GM21367 (cell line): ENCODE results near the gene PASK.
"Not testable (repeated sequence)": the region's sequence is repeated elsewhere in the genome, so short reads cannot be mapped to it uniquely, and the experiment has no call there.

Experiments used
- ATAC-seq: cut with Tn5 transposase; IDR thresholded peaks from one replicate; pipeline ENCODE4 v1.9.1; 2021; ENCODE audit not compliant: unreplicated experiment

PASK gene

DNA sequence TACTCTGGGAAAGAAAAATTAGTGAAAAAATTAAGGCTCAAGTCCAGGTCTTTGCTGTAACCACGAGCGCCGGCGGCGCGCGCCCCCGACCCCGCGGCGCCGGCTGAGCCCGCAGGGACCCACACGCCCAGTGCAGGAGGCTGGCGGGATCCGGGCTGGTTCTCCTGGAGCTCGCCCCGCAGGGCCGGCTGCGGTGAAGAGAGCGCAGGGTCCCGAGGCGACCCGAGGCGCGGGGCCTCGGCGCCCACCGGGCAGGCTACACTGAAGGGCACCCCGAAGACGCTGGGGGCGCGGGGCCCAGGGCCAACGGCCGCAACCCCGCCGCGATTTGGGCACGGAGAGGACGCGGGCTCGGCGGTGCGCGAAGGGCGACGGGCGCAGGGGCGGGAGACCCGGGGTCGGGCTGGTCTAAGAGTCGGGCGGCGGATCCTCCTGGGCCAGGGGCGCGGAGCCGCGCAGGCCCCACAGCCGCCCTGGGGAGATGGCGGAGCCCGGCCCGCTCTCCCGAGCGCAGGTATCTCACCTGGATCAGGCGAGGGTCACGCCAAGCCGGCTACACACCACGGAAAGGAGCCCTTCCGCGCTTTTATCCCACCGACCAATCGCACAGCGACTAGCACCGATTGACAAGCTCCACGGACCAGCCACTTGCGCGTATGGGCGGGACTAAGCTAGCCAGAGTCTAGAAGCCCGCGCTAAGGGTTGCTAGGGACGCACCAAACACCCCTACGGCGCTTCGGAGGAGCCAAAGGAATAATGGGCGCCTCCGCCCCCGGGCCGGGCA, at the start of gene PASK:
Gene PASK, minus strand, starts transcription at position 582 of the 784 bp plus-strand sequence. CDS start 6,440 bp downstream, outside the sequence.
- peak; percentile 76 for ATAC-seq

DNA sequence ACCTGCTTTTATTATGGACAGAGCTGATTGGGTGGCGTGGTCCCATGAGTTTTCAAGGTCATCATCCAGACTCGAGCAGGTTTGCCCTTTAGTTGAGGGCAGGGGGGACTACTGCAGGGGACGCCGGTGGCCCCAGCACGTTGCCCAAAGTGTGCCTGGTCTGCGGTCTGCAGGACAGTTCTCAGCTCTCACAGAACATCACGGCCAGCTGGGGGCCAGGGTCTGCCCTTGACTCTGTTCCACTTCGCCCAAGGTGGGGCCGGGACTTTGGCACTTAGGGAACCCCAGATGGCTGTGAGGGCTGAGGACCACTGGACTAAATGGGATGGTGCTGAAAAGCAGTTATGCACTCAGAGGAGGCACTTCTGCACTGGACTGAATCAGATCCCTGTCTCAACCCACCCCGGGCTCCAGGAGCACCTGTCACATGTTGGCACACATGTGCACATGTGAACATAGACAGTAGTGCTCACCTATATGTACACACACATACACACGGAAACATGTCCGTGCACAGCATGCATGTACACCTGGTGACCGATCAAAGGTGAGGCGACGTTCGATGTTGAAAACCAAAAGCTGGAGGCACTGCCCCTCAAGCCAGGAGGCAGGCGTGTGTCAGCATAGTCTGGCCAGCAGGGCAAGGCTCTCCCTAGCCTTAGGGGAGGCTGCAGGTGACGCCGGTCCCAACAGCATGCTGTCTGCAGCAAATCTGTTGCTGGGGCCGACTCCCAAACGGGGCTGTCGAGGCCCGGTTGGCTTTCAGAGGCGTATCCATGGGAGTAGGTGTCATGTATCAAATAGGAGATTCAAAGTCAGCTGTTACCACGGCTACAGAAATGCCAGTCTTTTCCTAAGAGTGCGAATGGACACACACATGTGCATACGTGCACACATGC, 49.4 kb upstream of the PASK start:
- no peak for ATAC-seq

DNA sequence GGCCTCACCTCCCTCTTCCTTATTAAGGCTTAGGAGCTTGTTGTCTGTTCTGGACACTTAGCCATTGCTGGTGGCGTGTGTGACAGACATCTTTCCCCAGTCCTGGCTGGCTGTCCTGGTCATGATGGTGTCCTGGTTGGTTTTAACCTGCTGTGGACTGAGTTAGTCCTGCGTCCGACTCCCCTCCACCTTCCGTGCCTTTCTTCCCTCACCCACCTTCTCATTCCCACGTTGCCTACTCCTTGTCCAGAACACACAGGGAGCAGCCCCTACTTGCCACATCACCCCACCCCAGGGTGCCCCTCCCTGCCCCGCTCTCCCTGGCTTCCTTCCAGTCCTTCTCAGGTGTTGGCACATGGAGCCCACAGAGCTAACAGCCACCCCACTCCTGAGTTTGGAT, 48.7 kb upstream of the PASK start:
- no peak for ATAC-seq

DNA sequence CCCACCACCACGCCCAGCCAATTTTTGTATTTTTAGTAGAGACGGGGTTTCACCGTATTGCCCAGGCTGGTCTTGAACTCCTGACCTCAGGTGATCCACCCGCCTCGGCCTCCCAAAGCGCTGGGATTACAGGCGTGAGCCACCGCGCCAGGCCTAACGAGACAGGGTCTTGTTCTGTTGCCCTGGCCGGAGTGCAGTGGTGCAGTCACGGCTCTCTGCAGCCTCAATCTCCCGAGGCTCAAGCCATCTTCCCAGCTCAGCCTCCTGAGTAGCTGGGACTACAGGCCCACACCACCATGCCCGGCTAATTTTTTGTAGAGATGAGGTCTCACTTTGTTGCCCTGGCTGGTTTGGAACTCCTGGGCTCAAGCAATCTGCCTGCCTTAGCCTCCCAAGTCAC, 48.0 kb upstream of the PASK start:
- ATAC-seq: not testable (repeated sequence)

DNA sequence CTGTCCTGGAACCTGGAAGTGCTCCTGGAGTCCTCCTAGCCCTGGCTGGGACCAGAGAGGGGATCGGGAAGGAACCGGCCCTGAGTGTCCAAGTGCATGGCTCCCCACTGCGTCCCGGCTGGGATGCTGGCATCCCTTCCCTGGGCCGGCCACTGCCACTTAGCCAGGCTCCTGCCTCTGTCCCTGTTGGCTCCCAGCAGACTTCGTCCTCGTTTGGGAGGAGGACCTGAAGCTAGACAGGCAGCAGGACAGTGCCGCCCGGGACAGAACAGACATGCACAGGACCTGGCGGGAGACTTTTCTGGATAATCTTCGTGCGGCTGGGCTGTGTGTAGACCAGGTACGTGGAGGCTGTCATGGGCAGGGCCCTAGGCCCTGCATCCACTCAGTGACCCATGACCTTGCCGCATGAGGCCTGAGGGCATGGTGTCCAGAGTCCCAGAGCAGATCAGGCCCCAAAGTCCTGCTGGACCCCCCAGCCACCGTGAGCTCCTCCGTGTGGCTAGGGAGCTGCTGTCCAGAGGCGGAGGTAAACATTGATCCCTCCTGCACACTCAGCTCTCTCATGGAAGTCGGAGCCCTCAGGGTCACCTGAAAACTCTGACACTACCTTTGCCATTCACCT, 46.3 kb upstream of the PASK start:
- ATAC-seq: no peak

DNA sequence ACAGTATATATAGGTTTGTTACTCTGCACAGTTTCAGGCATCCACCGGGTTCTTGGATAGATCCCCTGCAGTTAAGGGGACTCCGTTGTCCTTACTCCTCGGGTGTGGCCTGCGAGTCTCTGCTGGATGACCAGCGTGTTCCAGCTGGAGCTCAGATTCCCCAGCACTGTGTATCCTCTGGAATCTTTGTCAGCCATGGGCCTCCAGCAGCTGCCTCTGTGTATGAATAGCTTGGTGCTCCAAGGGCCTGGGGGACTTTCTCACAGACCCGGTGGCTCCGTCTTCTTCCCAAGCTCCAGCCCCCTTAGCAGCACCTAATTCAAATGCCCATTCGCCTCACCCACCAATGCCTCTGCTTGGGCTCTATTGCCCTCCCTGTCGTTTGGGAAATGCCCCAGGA, 45.5 kb upstream of the PASK start:
- no peak for ATAC-seq

DNA sequence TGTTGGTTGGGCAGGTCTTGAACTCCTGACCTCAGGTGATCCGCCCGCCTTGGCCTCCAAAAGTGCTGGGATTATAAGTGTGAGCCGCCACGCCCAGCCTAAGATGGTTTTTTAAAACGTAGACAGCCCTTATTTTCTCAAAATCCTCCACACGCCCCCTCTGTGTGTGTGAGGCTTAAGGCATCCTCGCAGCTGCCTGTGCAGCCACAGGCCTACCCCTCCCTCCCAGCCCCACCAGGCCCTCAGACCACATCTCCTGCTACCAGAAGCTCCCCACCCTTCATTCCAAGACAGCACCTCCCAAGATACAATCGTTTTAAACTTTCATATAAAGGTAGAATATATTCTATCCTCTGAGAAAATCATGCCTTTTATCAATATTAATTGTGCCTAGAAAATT, 44.0 kb upstream of the PASK start:
- no peak for ATAC-seq

DNA sequence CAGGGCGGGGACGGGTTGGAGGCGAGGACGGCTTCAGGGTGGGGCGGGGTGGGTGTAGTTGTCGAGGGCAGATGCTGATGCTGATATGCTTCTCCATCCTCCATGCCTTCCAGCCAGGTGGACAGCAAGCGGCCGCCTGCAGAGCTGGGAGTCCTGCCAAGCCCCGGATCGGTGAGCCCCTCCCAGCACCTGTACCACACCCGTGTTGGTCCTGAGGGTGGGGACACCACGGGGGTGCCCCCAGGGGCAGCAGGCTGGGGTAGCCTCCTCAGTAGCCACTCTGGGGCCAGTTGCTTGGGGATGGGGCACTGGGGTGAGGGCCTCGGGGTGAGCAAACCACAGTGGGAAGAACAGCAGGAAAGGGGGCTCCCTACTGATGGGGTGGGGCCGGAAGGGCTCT, 41.8 kb upstream of the PASK start:
- ATAC-seq: no peak

DNA sequence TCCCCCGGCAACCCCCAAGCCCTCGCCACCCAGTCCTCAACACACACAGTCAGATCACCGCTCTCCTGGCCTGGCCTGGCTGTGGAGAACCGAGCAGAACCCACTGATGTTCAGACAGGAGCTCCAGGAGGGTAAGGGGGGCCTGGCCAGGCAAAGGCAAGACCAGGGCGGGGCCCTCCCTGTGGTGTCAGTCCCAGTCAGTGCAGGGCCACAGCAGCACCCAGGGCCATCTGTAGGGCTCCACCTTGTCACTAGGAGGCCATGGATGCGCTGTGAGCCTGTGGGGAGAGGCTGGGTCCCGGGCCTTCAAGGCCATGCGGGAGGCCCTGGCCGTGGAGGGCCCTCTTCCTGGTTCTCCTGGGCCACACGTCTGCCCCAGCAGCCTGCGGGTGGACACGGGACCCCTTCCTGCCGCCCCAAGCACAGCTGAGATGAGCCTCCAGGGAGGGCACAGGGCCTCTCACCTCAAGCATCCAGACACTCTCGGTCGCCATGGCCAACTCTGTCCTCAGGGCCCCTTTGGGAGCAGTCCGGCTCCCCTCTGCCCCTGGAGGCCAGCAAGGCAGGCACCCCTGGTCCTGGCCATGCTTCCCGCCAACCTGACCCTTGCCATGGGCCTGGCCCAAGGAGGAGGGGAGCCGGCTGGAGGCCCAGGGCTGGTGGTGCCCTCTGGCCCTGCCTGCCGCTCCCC, 41.2 kb upstream of the PASK start:
- ATAC-seq: no peak

DNA sequence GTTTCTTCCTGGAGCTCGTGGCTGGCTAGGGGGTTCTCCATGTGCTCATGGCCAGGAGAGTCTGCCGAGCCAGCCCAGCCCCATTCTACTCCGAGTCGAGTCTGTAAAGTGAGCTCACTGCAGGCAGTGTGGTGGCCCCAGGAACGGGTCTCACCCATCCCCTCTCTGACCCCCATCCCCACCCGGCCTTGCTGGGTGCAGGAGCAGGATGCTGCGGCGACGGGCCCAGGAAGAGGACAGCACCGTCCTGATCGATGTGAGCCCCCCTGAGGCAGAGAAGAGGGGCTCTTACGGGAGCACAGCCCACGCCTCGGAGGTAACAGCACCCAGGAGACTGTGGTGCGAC, 40.6 kb upstream of the PASK start:
- ATAC-seq: no peak

DNA sequence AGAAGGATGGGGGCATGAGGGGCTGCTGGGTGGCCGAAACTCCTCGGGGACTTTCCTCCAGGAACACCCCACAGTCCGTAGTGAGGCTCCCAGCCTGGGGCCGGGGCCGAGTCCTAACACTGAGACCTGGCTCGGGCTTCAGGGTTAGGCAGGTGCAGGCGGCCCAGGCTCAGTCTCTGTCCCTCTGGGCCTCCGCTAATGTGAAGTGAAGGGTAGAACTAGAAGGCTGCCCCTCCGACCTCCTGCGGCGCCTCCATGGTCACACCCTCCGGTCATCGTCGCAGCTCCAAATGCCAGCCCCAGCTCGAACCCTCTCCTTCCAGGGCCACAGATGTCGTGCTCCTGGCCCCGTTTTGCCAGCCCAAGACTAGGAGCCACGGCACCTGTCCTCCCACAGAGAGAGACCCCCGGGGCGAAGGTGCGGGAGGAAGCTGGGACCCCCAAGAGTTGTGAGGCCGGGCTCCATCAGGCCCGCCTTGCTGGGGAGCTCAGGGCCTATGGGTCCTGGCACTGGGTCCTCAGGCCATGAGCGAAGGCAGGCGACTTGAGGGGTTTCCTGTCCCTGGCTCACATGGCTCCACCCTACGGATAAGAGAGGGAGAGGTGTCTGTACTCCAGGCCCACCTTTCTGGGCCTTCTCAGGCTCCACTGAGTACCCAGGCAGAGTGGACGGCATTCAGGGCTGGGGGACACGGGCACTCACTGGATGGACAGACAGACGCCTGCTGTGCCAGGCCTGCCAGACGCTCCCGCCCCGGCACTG, 40.0 kb upstream of the PASK start:
- no peak for ATAC-seq

DNA sequence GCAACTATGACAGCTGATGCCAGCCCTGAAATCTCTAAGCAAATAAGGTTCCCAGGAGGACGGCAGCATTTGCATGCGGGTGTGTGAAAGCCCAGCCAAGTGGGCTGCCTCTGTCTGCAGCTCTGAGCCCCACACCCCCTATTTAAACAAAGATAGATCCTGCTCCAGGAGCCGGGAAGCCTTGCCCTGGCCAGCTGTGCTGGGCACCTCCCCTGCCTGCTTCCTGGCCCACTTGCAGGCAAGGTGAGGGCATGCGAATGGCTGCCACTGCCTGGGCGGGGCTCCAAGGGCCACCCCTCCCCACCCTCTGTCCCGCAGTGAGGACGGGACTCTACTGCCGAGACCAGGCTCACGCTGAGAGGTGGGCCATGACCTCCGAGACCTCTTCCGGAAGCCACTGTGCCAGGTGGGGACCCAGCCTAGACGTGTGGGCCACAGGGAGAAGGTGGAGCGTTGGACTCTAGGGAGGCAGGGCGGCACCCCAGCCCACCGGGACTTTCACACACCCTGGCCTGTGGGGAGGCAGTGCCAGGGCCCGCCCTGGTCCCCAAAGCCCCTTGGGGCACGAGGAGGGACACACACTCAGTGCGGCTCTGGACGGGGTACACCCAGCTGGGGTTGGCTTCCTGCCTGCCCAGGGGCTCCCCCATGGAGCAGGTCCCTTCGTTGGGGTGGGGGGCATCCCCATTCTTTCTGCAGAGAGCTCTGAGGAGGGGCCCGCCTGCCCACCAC, 39.3 kb upstream of the PASK start, which contains the start of gene ANO7:
Gene ANO7, plus strand, starts transcription at position 317 of the 732 bp plus-strand sequence. CDS start 1,387 bp downstream, outside the sequence.
- ATAC-seq: no peak

DNA sequence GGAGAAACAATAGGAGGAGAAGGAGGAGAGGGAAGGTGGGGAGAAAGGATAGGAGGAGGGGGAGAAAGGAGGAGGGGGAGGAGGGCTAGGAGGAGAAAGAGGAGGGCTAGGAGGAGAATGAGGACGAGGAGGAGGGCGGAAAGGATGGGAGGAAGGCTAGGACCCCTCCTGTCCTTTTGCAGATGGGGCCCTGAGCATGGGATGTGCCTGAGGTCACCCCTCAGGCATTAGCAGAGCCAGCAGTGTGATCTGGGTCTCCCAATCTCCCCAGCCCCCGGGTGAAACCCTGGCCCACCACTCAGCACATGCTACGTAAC, 38.6 kb upstream of the PASK start:
- ATAC-seq: no peak

DNA sequence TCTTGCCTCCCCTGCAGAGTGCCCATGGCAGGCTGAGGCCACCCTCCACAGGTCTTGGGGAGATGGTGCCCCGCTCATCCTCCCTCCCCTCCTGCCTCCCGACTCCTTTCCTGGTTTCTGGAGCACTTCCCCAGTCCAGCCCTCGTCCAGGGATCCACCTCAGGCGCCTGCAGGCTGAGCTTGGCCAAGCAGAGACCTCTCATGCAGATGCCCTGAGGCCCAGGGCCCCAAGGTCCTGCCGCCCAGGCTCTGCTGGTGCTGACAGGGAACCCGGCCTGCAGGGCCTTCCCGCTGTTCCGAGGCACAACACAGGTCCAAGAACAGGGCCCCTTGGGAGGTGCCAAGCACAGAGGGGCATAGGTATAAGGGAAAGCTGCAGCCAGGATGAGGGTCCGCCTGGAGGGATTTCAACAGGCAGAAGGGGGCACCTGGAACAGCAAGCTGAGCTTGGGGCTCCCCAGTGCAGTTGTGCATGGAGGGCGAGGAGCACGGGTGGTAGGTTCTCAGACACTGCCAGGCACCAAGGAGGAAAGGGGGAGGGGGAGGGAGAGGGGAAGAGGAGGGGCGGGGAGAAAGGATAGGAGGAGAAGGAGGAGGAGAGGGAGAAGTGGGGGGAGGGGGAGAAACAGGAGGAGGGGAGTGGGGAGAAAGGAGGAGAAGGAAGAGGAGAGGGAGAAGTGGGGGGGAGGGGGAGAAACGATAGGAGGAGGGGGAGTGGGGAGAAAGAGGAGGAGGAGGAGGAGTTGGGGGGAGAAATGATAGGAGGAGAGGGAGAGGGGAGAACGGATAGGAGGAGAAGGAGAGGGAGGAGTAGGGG, 38.0 kb upstream of the PASK start:
- ATAC-seq: no peak

DNA sequence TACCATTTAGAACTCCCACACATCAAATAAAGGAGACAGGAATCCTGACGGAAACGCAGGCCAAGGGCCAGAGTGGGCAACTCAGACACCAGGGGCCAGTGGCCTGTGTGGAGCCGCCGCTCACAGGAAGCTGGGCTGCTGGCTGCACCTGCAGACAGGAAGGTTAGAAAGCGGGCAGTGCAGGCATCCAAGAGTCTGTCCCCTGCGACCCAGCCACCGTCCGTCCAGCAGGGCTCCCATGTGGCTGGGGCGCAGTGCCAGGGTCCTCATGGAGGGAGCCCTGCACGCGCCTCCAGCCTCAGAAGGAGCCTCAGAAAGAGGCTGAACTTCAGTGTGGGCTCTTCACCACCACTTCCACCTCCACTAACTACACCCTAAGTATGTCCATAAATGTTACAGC, 36.7 kb upstream of the PASK start:
- ATAC-seq: no peak

DNA sequence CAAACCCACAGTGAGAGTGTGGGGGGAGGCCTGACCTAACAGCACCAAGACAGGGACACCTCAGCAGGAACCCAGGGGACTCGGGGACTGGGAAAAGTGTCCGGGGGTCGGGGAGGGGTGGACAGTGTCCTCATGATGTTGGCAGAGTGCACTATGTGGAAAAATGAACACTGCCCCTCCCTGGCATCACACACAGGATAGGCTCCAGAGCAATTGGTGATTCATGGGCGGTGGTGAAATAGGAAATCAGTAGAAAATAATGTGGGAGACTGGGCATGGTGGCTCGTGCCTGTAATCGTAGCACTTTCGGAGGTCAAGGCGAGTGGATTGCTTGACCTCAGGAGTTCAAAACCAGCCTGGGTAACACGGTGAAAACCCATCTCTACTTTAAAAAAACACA, 35.6 kb upstream of the PASK start:
- no peak for ATAC-seq

DNA sequence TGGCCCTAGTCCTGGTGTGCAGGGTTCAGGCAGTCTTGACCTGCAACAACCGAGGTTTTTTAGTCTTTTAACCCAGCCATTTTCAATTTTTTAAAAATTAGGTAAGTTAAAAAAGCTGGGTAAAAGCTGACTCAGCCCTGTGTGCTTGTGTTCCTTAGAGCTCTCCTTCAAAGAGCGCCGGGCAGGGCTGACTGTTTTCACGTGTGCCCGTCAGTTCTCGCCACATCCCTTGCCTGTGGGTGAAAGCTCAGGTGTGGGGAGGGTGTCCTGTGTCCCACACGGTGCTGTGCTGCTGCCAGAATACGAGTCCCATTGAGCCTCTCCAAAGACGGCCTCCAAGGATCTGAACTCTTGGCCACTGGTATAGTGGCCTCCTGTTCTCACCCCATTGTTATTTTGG, 33.9 kb upstream of the PASK start:
- no peak for ATAC-seq

DNA sequence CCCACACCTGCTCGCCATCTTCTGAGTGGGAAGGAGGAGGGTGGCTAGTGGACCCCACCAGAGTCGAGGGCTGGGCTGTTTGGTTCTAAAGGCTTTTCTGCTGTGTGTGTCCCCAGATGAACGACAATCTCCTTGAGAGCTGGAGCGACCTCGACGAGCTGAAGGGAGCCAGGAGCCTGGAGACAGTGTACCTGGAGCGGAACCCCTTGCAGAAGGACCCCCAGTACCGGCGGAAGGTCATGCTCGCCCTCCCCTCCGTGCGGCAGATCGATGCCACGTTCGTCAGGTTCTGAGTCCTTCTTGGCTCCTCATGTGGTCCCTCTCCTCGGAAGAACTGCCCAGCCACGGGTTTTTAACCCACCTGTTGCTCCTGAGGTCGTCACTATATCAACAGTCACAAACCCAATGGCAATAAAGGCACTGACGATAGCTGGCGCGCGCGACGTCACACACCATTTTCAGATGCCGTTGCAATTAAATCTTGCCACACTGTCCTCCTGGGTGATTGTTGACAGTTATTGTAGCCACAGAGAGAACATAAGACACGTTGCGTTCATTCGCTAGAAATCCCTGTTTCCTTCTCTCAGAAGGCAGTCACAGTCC, 33.4 kb upstream of the PASK start:
- ATAC-seq: no peak

DNA sequence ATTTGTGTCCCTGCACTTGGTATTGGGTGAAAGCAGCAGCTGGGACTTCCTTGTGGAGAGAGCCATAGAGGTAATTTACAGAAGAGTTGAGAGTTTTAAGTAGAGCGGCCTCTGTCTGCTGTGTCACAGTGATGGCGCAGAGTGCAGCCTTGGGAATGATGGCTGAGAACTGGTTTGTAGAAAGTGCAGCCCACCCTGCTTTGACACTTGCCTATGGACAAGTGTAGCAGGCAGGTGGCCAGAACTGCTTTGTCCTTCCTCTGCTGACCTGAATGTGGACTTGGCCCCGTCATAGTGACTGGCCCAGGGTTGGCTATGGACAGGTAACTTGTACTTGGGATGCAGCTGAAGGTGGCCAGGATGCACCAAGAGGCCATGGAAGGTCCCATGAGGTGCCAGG, 32.9 kb upstream of the PASK start:
- ATAC-seq: no peak
